MCF 10A (cell line): ENCODE results near the gene LMTK2. TPM values are rescaled to one million over a fixed set of nuclear protein-coding genes. Genes with fewer than 3 reads are reported as not detected.

Experiments used
- BruUV-seq: library from RNA; stranded (reverse); fragments of 400-500 nt; replicated peaks from 2 replicates; lab custom pipeline; 2021; lab: Mats Ljungman, UMichigan
- CTCF ChIA-PET: fragments of 300-600 bp; sonication (Branson Sonifier 250); formaldehyde crosslinking; extraction: SDS; loops from one replicate; lab custom pipeline; 2021; ENCODE audit warnings: antibody characterized with exemption, inconsistent platforms; lab: Yijun Ruan, JAX
- POLR2A ChIA-PET: fragments of 300-600, 350-650 bp; sonication (Branson Sonifier 250); formaldehyde crosslinking; extraction: SDS; loops from one replicate; lab custom pipeline; 2020; ENCODE audit warnings: antibody characterized with exemption, inconsistent platforms; lab: Yijun Ruan, JAX
- DNase-seq: peaks from one replicate; pipeline ENCODE4 v3.0.0-alpha.2; 2018; ENCODE audit not compliant: unreplicated experiment
- H3K27ac Mint-ChIP-seq: one replicate; pipeline ENCODE4 v1.8.0; 2022; ENCODE audit warnings: mild to moderate bottlenecking, low read depth, mixed read lengths; ENCODE audit not compliant: unreplicated experiment
- H3K27me3 Mint-ChIP-seq: one replicate; pipeline ENCODE4 v1.8.0; 2022; ENCODE audit warnings: mixed read lengths; ENCODE audit not compliant: insufficient read depth, unreplicated experiment
- H3K36me3 Mint-ChIP-seq: one replicate; pipeline ENCODE4 v1.8.0; 2022; ENCODE audit warnings: mild to moderate bottlenecking, moderate library complexity, mixed read lengths; ENCODE audit not compliant: insufficient read depth, unreplicated experiment
- H3K4me1 Mint-ChIP-seq: one replicate; pipeline ENCODE4 v1.8.0; 2022; ENCODE audit warnings: mixed read lengths; ENCODE audit not compliant: insufficient read depth, unreplicated experiment
- H3K4me3 Mint-ChIP-seq: one replicate; pipeline ENCODE4 v1.8.0; 2022; ENCODE audit warnings: mild to moderate bottlenecking, moderate library complexity, mixed read lengths; ENCODE audit not compliant: unreplicated experiment
- H3K9me3 Mint-ChIP-seq: one replicate; pipeline ENCODE4 v1.8.0; 2022; ENCODE audit warnings: mixed read lengths; ENCODE audit not compliant: unreplicated experiment
- CTCF ChIP-seq: fragments of 200-600 bp; IDR thresholded peaks from one replicate; pipeline ENCODE4 v1.8.0; 2022; ENCODE audit warnings: antibody characterized with exemption, mild to moderate bottlenecking; ENCODE audit not compliant: unreplicated experiment
- intact Hi-C: fragments of 100-400 bp; cut with micrococcal nuclease; formaldehyde crosslinking; loops from 2 replicates; pipeline ENCODE4 v1.14.1; 2022
- total RNA-seq: library from RNA; stranded (reverse); gene quantifications from 2 replicates; pipeline ENCODE4 v1.2.3, GENCODE V29; 2022

Gene LMTK2
- total RNA-seq, 1 experiment from 2014 or later, result 16.8 TPM

GRCh38 chr7:98231493-98232262 lies 125.0 kb downstream of the LMTK2 start:
- no peaks in the 10 kb centered on the region for H3K9me3 Mint-ChIP-seq

GRCh38 chr7:98232263-98232585 lies 125.6 kb downstream of the LMTK2 start:
- no peak for TF ChIP-seq CTCF
- no peak overlapping the region for H3K4me3 Mint-ChIP-seq
- no peak overlapping the region for H3K27ac Mint-ChIP-seq
- H3K9me3 Mint-ChIP-seq, result no peaks in the 10 kb centered on the region
- no peaks in the 10 kb centered on the region for H3K4me1 Mint-ChIP-seq
- POLR2A ChIA-PET, result interaction anchor here (0.9 kb wide), 1 partner anchor 19 kb away, joined by 3 read pairs; no protein-coding TSS in a partner anchor
- intact Hi-C loops, result no loop called here
- no TSS peak for BruUV-seq
- DNase-seq, result no peak
- CTCF ChIA-PET, result no interaction called here
- no peaks in the 10 kb centered on the region for H3K27me3 Mint-ChIP-seq
- peaks cover 4% of the 10 kb centered on the region for H3K36me3 Mint-ChIP-seq

More at GRCh38 chr7:98231493-98232262, 125.0 kb downstream of the LMTK2 start:
- no peaks in the 10 kb centered on the region for H3K27me3 Mint-ChIP-seq
- intact Hi-C loops, result no loop called here
- H3K4me3 Mint-ChIP-seq, result no peak overlapping the region
- no TSS peak for BruUV-seq
- peaks cover 4% of the 10 kb centered on the region for H3K36me3 Mint-ChIP-seq
- no peak overlapping the region for H3K27ac Mint-ChIP-seq
- DNase-seq, result no peak
- no peak for TF ChIP-seq CTCF
- CTCF ChIA-PET, result no interaction called here
- no peaks in the 10 kb centered on the region for H3K4me1 Mint-ChIP-seq
- POLR2A ChIA-PET, result interaction anchor here (0.9 kb wide), 1 partner anchor 19 kb away, joined by 3 read pairs; no protein-coding TSS in a partner anchor

- no peak overlapping the region for H3K4me3 Mint-ChIP-seq
- no peak overlapping the region for H3K27ac Mint-ChIP-seq
- H3K9me3 Mint-ChIP-seq, result no peaks in the 10 kb centered on the region
- H3K27me3 Mint-ChIP-seq, result no peaks in the 10 kb centered on the region
- H3K36me3 Mint-ChIP-seq, result peaks cover 4% of the 10 kb centered on the region
- no peak for TF ChIP-seq CTCF
- ChIA-PET POLR2A (no interaction called here), CTCF (no interaction called here)
- H3K4me1 Mint-ChIP-seq, result no peaks in the 10 kb centered on the region
- no peak for DNase-seq
- no TSS peak for BruUV-seq
- intact Hi-C loops, result no loop called here
These were observed 126.1 kb downstream of the LMTK2 start for GRCh38 chr7:98232799-98233198.

GRCh38 chr7:98233219-98234070 lies 126.8 kb downstream of the LMTK2 start:
- no peaks in the 10 kb centered on the region for H3K4me1 Mint-ChIP-seq
- no peak overlapping the region for H3K27ac Mint-ChIP-seq
- intact Hi-C loops, result no loop called here
- H3K36me3 Mint-ChIP-seq, result peaks cover 4% of the 10 kb centered on the region
- H3K27me3 Mint-ChIP-seq, result no peaks in the 10 kb centered on the region
- DNase-seq, result no peak
- TF ChIP-seq CTCF, result no peak
- H3K4me3 Mint-ChIP-seq, result no peak overlapping the region
- BruUV-seq, result no TSS peak
- POLR2A ChIA-PET, result no interaction called here
- CTCF ChIA-PET, result no interaction called here
- no peaks in the 10 kb centered on the region for H3K9me3 Mint-ChIP-seq
